ENCODE measurements around the gene LRRC8C.

Gene LRRC8C

DNA sequence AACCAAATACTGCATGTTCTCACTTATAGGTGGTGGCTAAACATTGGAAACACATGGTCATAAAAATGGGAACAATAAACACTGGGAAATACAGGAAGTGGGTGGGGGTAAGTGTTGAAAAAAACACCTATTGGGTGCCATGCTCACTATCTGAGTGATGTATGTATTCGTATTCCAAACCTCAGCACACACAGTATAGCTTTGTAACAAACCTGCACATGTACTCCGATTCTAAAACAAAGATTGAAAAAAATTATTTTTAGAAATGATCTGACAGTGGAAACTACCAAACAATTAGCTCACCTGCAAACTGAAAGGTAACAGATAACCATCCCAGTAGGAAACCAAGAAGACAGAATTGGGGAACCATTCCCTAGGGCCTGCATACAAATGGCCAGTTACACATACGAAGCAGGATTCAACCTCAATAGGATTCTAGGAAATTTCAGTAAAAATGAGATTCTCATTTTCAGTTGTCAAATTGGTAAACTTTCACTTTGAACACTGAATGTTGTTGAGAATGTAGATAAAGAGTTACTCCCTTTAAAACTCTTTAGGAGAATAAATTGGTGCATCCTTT is 99.8 kb downstream of the LRRC8C start:
- DNase-seq (ENCODE audit: low spot score), result no peak

DNA sequence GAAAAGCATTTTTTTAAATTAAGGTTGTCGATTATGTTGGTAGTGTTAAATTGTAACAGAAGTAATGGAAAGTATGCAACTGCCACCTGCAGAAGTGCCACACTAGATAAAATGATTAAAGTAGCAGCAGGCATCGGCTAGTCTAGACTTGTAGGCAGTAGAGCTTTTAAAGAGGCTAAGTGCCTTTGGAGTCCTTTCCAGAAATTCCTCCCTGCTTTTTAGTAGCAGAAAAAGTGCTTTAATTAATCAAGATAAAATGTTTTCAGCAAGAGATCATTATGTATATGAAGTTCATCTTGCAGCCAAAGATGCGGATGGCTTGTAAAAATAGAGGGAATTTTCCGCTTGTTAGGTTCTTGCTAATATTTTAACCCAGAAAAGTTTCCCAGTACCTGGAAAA is 100.8 kb downstream of the LRRC8C start:
- no peak for DNase-seq (ENCODE audit: low spot score)

DNA sequence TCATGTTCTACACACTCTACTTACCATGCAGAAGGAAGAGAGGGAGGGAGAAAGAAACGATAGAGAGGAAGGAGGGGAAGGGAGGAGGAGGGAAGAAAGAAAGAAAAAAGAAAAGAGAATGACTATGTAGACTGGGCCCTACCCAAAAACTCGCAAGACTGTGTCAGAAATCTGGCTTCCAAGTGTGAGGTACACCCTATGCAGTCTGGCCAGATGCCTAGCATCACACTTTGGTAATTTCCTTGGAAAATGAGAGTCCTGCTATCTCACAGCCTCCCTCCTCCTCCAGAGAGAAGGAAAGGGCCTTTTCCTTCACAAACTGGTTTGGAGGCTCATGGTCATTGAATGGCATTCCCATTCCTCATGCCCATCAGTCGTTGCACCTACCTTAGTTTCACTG is 101.5 kb downstream of the LRRC8C start:
- DNase-seq (ENCODE audit: low spot score), result no peak

DNA sequence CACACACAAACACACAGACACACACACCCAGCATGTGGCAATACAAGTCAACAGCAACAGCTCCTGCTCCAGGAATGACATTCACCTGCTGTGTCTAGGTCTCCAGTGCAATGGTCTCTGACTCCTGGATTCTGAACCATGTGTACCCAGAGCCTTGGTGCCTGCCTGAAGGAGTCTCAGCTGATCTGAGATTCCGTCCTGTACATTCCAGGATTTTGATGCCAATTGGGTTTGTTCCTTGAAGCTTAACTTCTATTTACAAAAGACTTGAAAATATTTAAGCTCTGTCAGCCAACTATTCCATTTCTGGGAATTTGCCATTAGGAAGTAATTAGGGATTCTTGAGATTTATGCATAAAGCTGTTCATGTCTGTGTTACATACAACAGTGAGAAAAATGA is 102.6 kb downstream of the LRRC8C start:
- no peak for DNase-seq (ENCODE audit: low spot score)

DNA sequence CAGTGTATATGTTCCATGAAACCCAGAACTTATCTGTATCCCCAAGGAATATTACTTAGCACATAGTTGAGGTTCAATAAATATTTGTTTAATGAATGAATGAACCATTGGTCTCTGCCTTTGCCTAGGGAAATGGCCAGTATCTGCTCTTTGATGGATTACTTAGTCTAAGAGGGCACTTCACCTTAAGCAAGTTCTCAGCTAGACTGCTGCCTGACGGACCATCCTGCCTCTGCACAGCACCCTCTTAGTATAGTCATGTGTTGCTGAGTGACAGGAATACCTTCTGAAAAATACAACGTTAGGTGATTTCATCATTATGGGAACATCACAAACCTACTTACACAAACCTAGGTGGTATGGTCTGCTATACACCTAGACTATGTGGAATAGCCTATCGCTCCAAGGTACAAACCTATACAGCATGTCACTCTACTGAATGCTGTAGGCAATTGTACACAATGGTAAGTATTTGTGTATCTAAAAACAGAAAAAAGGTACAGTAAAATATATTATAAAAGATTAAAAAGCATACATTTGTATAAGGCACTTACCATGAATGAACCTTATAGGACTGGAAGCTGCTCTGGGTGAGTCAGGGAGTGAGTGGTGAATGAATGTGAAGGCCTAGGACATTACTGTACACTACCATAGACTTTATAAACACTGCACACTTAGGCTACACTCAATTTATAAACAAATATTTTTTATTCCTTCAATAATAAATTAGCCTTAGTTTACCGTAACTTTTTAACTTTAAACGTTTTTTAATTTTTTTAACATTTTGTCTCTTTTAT is 104.2 kb downstream of the LRRC8C start:
- DNase-seq (ENCODE audit: low spot score), result peak; percentile 14

DNA sequence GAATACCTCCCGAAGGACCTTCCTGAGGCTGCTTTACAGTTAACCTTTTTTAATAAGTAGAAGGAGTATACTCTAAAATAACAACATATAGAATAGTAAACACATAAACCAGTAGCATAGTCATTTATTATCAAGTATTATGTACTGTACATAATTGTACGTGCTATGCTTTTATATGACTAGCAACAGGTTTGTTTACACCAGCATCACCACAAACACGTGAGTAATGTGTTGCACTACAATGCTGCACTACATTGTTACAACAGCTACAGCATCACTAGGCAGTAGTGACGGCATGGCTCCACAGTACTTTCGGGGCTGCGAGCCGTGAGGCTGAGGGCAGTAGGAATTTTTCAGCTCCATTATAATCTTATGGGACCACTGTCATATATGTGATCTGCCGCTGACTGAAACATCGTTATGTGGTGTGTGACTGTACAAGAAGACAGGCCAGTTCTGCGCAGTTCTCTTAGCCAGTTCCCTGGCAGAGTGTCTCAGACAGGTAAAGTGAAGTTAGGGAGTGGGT is 105.1 kb downstream of the LRRC8C start:
- no peak for DNase-seq (ENCODE audit: low spot score)

DNA sequence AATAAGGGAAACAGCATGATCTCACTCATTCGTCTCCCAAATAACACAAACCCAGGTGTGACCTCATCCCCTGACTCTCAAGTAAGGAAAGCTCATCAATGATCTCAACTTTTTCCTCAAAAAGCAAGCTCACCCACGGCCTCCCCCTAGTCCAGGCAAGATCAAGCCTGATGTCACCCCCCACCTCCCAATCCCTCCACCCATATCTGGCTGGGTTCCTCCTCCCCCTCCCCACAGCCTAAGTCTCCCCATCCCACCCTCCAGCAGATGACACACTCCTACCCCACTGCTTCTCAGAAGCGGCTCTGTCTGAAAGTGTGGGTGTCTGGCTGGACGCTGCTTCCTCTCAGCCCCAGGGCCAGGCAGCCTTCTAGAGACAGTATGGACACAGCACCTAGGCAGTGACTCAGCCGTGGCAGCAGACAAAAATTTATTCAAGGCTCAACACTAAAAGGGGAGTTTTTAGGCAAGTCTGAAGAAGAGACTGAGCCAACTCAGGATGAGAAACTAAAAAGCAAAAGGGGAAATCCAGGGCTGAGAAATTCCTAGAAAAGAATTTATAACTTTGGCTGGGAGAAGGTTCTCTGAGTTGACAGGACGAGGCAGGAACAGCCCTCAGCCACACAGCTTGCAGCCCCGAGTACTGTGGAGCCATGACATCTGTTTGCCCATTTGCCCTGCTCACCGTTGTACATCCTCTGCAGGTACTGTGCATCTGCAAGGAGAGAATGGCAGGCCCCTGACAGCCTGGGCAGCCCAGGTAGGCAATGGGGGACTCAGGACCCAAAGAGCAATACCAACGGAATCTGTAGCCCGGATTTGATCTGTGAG is 106.3 kb downstream of the LRRC8C start:
- DNase-seq (ENCODE audit: low spot score), result no peak

DNA sequence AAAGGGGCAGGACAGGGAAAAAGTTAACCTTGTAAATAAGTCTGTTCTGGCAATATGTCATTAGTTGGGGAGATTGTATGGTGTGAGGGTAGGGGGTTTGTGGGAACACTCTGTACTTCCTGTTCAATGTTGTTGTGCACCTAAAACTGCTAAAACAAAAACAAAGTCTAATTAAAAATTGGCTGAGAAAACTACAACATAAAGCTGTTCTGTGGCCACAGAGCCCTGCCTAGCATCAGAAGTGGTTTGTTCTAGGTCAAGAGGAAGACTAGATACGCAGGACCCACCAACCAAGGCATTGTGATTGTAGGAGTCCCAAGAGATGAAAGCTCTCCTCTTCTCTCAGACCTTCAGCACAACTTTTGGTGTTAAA is 106.9 kb downstream of the LRRC8C start:
- no peak for DNase-seq (ENCODE audit: low spot score)

DNA sequence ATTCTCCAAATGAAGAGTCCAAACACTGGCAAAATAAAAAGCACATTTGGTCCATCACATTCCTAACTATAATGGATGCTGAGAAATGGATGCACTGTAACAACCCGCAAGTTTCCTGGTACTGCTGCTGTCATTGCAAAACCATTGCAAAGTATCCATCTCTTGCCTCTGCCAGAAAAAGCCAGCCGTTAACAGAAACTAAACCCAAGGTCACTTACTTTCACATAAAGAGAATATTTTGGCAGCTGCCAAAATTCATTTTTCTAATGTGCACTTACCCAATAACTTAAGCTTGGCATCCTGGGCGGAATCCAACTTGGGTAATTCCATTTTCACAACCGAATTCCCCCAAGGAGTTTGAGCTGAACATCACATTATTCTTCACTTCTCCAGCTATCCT is 110.9 kb downstream of the LRRC8C start:
- no peak for DNase-seq (ENCODE audit: low spot score)

DNA sequence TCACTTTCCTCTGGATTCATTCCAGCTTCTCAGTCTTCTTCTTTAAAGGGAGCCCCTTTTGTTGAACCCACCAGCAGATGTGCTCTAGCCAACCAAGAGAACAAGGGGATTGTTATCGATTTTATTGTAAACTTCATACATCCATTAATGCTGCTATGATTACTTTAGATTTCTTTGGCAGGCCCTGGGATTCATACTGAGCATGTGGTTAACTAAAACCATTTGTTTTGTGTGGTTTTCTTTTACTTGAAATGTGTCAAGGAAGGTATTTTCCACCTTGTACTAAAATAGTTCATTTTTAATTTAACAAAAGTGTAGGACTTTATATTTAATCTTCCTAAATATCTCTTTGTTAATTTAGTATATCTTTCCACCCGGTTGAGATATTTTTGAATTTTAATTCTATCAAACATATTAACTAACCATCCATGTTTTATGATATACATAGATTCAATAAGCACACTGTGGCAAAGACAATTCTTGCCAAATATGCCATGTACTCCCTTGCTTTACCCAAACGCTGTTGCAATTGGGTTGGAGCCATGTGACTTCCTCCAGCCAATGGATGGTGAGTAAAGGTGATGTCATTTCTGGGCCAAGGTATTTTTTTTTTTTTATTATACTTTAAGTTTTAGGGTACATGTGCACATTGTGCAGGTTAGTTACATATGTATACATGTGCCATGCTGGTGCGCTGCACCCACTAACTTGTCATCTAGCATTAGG is 113.7 kb downstream of the LRRC8C start:
- no peak for DNase-seq (ENCODE audit: low spot score)

DNA sequence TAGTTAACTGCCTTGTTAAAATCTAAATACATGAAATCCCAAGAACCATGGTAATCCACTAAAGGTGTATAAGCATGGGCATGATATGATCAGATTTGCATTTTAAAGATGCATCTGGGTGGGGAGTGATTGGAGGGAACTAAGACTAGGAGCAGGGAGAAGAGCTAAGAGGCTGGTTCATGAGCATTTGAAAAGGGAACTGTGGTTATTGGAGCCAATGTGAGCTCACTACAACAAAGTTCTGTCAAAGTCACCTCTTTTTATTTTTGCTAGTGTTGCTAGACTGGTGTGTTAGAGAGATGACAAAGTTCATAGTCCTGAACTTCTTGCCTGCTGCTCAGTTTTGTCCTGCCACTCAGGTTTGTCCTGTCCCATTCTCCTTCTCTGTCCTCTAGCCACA is 120.8 kb downstream of the LRRC8C start:
- DNase-seq (ENCODE audit: low spot score), result no peak

DNA sequence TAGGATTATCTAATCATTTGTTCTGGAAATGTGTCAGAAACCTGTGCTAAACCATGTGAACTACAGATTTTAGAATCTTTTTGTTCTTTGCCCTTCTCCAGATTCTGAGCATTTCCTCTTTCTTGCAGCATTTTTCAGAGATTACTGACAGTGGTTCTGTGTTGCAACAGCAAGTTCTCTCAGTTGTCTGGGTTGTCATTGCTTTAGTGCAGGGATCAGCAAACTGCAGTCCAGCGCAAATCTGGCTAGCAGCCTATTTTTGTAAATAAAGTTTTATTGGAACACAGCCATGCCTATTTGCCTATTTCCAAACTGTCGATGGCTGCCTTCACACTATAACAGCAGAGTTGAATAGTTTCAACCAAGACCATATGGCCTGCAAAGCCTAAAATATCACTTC is 121.6 kb downstream of the LRRC8C start:
- DNase-seq (ENCODE audit: low spot score), result no peak

DNA sequence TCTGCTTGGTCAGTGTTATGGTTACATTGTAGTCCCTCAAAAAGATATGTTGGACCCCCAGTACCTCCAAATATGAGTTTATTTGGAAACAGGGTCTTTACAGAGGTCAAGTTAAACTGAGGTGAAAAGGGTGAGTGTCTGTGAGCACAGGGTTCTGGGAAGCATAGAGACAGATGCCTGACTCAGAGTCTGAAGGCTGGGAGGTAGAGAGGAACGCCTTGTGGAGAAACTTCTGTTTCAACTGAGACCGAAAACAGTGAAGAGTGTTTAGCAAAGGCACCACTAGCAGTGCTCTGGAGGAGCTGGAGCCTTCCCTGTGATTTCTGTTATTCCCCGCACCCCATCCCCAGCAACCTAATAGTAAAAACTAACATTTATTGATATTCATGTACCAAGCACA is 122.7 kb downstream of the LRRC8C start:
- no peak for DNase-seq (ENCODE audit: low spot score)

DNA sequence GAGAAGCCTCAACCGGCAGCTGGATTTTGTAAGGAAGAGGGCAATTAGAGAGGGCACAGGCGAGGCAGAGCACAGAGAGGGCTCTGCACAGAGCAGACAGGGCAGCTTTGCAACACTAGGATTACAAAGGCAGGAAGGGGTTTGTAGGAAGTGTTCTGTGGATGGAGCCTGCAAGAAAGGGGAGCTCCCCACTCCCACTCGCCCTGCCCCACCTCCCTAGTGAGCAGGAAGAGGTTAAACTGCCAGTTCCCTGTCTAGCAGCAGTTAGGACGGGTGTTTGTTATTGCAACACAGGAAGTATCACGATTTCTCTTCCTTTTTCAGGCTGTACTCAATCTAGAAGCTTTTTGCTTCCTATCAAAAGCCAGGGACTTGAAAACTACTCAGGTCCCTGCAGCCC is 124.6 kb downstream of the LRRC8C start:
- DNase-seq (ENCODE audit: low spot score), result no peak

DNA sequence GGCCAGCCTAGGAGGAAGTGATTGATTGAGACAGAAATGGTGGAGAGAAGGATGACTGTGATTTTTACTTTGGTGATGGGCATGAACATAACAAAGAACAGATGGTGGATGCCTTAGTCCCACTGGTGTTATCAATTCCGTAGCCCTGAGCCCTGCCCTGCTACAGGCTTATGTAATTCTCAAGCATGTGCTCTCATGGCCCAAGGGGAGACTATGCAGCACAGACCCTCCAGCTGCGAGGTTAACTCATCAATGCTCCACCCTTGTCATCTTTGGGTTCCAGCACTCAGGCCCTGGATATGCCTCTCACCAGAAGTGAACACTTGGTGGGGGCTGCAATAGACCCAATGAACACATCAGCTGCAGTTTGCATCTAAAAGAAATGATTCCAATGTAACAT is 125.2 kb downstream of the LRRC8C start:
- no peak for DNase-seq (ENCODE audit: low spot score)

DNA sequence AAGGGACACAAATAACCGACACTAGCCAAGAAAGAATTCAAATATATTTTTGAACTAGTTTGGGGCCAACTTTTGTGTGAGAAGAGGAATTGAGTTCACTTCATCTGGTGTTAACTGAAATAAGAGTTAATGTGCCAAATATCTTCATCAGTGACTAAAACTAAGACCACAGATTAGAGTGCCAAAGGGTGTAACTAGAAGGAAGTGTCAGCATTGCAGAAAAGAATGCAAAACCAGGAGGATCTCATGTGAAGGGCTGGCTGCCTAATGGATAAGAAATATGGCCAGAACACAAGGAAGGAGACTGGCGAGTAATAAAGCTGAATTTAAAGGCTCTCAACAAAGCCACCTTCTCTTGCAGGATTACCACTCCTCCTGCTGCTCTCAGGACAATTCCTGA is 126.1 kb downstream of the LRRC8C start:
- no peak for DNase-seq (ENCODE audit: low spot score)

DNA sequence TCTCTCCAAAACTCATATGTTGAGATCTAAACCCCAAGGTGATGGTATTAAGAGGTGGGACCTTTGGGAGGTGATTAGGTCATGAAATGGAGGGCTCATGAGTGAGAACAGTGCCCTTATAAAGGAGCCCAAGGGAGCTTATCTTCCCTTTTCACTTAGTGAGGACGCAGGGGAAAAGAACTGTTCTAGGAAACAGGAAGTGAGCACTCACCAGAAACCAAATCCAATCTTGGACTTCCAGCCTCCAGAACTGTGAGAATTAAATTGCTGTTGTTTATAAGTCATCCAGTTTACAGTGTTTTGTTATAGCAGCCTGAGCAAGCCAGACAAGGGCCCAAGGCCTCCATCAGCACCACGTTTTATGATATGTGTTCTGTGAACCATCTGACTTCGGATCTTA is 127.6 kb downstream of the LRRC8C start:
- no peak for DNase-seq (ENCODE audit: low spot score)

DNA sequence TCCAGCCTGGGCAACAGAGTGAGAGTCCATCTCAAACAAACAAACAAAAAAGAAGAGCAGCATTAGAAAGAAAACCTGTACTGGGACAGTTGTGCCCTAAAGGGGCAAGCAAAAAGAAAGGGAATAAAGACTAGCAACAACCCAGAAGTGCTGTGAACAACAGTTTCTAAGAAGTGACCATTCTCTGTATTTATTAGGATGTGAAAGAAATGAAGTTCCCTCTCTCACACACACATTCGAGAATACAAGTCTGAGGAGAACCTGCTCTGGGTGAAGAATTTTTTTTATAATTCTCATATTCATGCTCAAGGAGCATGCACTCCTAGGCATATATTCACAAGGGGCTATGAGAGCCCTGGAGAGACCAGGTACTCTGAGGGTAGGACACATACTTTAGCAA is 128.4 kb downstream of the LRRC8C start:
- no peak for DNase-seq (ENCODE audit: low spot score)

DNA sequence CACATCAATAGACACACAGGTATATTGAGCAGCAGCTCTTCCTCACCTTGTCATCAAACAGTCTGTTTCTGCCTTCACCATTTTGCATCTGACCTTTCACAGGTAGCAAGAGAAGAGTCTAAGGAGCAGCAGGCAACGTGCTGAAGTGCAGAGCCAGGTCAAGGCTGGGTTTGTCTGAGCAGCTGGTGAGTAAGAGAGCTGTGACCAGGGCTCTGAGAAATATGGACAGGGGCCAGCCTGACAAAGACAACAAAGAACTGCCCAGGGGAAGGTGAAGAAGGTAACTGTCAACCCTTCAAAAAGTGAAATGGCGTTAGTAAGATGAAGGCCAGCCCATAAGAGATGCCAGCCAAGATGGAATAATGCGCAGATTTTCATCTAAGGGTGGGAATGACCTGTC is 129.0 kb downstream of the LRRC8C start:
- no peak for DNase-seq (ENCODE audit: low spot score)

DNA sequence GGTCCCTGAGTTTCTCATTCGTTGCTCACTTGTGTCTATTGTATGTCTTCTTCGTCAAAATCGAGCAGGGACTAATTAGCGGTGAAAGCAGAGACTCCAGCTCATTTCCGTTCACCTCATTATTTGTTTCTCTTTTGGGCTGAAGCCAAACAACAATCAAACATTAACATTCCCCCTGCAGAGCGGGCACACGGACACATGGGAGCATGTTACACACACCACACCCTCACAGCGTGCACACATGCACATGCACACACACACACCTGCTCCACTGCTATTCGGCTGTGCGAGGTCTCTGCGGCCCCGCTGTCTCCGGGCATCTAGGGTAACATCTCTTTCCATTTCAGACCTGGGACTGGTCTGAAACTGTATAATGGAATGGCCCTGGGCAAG is 129.5 kb downstream of the LRRC8C start:
- no peak for DNase-seq (ENCODE audit: low spot score)

DNA sequence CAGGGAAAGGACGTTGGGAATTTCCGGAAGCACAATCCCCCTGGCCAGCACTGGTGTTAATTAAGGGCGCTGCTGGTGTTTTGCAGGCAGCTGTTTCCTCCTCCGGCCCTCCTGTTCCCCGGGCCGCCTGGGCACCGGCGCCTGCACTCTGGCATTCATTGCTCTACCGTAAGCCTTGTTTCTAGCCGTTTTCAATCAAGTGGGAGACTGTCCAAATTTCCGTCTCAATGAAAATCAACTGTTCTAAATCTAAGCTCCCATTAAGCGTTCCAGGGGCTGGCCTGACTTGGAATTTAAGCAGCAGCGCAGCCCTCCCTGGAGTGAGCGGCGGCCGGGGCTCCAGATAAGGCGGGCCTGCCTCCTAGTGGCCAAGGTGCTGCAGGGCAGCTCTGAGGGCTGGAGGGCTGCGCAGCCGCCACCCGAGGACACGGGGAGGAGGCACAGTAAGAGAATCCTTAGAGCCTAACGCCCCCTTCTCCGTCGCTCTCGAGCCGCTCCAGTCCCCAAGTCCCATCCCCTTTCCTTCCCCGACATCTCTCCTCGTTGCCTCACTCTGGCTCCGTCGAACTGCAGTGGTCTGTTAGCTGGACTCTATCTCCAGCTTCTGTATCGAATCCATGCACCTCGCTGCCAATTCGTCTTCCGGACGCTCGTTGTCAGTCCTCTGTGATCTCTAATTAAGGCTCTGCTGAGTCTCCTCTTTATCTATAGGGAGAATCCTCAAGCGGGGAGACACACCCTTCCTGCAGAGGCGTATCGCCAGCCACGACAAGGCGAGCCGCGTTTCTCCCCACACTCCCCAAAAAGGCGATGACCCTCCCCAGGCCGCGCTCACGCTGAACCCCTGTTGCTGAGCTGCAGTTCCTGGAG is 130.1 kb downstream of the LRRC8C start:
- DNase-seq (ENCODE audit: low spot score), result peak; percentile 18

DNA sequence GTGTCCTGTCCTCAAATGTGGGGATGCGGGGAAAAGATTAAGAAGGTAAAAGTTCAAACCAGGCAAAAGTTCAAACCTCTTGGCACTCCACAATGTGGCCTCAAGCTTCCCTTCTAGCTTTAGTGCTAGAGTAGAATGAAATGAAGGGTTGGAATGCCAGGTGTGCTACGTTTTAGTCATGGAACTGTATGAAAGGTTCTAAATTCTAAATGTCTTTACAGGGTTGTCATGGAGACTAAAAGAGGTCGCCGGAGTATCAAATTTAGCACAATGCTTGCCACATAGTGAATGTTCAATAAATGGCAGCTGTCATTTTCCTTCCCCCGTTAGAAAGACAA is 130.7 kb downstream of the LRRC8C start:
- DNase-seq (ENCODE audit: low spot score), result no peak

Measured in RKO (cell line).